H1 (cell line): ENCODE measurements around the gene LYPD6B. TPM values are rescaled to one million over a fixed set of nuclear protein-coding genes. Genes with fewer than 3 reads are reported as not detected.

Experiments
- CTCF ChIA-PET: fragments of 300-600 bp; sonication (Branson Sonifier 250); formaldehyde crosslinking; loops from one replicate; lab custom pipeline; 2021; ENCODE audit not compliant: partially characterized antibody; lab: Charles Lee
- POLR2A ChIA-PET: fragments of 300-600 bp; sonication (Branson Sonifier 250); formaldehyde crosslinking; loops from one replicate; lab custom pipeline; 2021; ENCODE audit warnings: inconsistent platforms; ENCODE audit not compliant: partially characterized antibody; lab: Charles Lee
- DNase-seq, 2 experiments: peaks; one replicate each; pipeline versions ENCODE4 v3.0.0 to v3.0.0-alpha.2; 2010 to 2022; ENCODE audit warnings: low spot score in 2 of 2, low read depth in 1 of 2, mixed read lengths in 1 of 2
- FAIRE-seq: peaks from 2 replicates; lab custom pipeline; 2011; peaks lifted over from hg19 to GRCh38; lab: Jason Lieb, UNC
- H2AFZ ChIP-seq: 2 replicates; pipeline ENCODE4 v1.8.1; 2012; ENCODE audit warnings: low read length, inconsistent platforms
- H2AK5ac ChIP-seq: 2 replicates; pipeline ENCODE4 v1.6.1; 2013; ENCODE audit warnings: low read depth, low read length
- H2BK120ac ChIP-seq: replicated peaks from 2 replicates; pipeline ENCODE3; 2013; ENCODE audit warnings: low read depth, low read length, inconsistent platforms
- H2BK12ac ChIP-seq: 2 replicates; pipeline ENCODE4 v1.6.1; 2013; ENCODE audit warnings: low read depth, low read length
- H2BK15ac ChIP-seq: 2 replicates; pipeline ENCODE4 v1.6.1; 2013; ENCODE audit warnings: low read length
- H2BK20ac ChIP-seq: 2 replicates; pipeline ENCODE4 v1.6.1; 2013; ENCODE audit warnings: low read length
- H2BK5ac ChIP-seq: 2 replicates; pipeline ENCODE4 v1.6.1; 2013; ENCODE audit warnings: low read depth, low read length
- H3K14ac ChIP-seq: 2 replicates; pipeline ENCODE4 v1.6.1; 2013; ENCODE audit warnings: inconsistent platforms; ENCODE audit not compliant: insufficient read length
- H3K18ac ChIP-seq: 2 replicates; pipeline ENCODE4 v1.6.1; 2013; ENCODE audit warnings: low read length; ENCODE audit errors: extremely low read depth
- H3K23ac ChIP-seq: 2 replicates; pipeline ENCODE4 v1.6.1; 2013; ENCODE audit warnings: inconsistent platforms; ENCODE audit not compliant: insufficient read length
- H3K23me2 ChIP-seq: 2 replicates; pipeline ENCODE4 v1.6.1; 2013; ENCODE audit warnings: low read depth, low read length
- H3K27ac ChIP-seq: 2 replicates; pipeline ENCODE4 v1.6.1; 2011; ENCODE audit warnings: low read depth, low read length, inconsistent platforms
- H3K27me3 ChIP-seq, 4 experiments: replicated peaks in 1 of 4; 1 replicate in 1 of 4; 2 replicates in 3 of 4; pipeline versions ENCODE4 v1.6.1 to v1.8.1; 2011 to 2013; ENCODE audit warnings: low read length in 3 of 4, mild to moderate bottlenecking in 3 of 4, inconsistent platforms in 2 of 4, mixed read lengths in 2 of 4, moderate library complexity in 1 of 4; ENCODE audit not compliant: control insufficient read depth in 3 of 4, insufficient read depth in 3 of 4; ENCODE audit errors: extremely low read depth in 1 of 4
- H3K36me3 ChIP-seq, 4 experiments: 2 replicates each; pipeline versions ENCODE4 v1.6.1 to v1.8.1; 2011 to 2013; ENCODE audit warnings: mild to moderate bottlenecking in 4 of 4, low read length in 3 of 4, moderate library complexity in 2 of 4, control low read depth in 1 of 4, inconsistent platforms in 1 of 4; ENCODE audit not compliant: insufficient read depth in 4 of 4, control insufficient read depth in 2 of 4
- H3K4ac ChIP-seq: replicated peaks from 2 replicates; pipeline ENCODE3; 2013; ENCODE audit warnings: low read length, low read depth, mixed read lengths, inconsistent platforms; ENCODE audit not compliant: insufficient read length
- H3K4me1 ChIP-seq, 4 experiments: replicated peaks in 1 of 4; 1 replicate in 1 of 4; 2 replicates in 3 of 4; pipeline versions ENCODE4 v1.6.1 to v1.8.1; 2011 to 2013; ENCODE audit warnings: low read length in 3 of 4, inconsistent platforms in 2 of 4, mixed read lengths in 1 of 4; ENCODE audit not compliant: insufficient read depth in 4 of 4, control insufficient read depth in 3 of 4
- H3K4me2 ChIP-seq, 2 experiments: 2 replicates each; pipeline versions ENCODE4 v1.6.1 to v1.8.1; 2011 to 2013; ENCODE audit warnings: low read depth in 2 of 2, low read length in 2 of 2, control low read depth in 1 of 2, inconsistent platforms in 1 of 2, mild to moderate bottlenecking in 1 of 2; ENCODE audit not compliant: insufficient read depth in 1 of 2
- H3K4me3 ChIP-seq, 4 experiments: fragments of 200-600, 300-600 bp in 1 of 4; sonication (generic), shearing (Covaris generic), sonication (Bioruptor Twin) in 1 of 4; 2 replicates each; pipeline versions ENCODE4 v1.5.1 to v1.8.1; 2011 to 2016; ENCODE audit warnings: low read length in 4 of 4, low read depth in 3 of 4, control low read depth in 2 of 4, inconsistent platforms in 2 of 4, mild to moderate bottlenecking in 2 of 4, mixed read lengths in 1 of 4, moderate library complexity in 1 of 4; ENCODE audit not compliant: insufficient read depth in 2 of 4; ENCODE audit errors: extremely low read depth in 1 of 4
- H3K56ac ChIP-seq: replicated peaks from 2 replicates; pipeline ENCODE3; 2013; ENCODE audit warnings: low read depth, mild to moderate bottlenecking, mixed read lengths, low read length, inconsistent platforms; ENCODE audit not compliant: insufficient read length
- H3K79me1 ChIP-seq: 2 replicates; pipeline ENCODE4 v1.6.1; 2013; ENCODE audit warnings: low read depth, low read length, control low read depth
- H3K79me2 ChIP-seq, 2 experiments: 2 replicates each; pipeline versions ENCODE4 v1.6.1 to v1.8.1; 2012 to 2013; ENCODE audit warnings: low read length in 2 of 2, mild to moderate bottlenecking in 2 of 2, inconsistent platforms in 1 of 2; ENCODE audit not compliant: insufficient read depth in 2 of 2, control insufficient read depth in 1 of 2
- H3K9ac ChIP-seq, 4 experiments: replicated peaks in 1 of 4; 1 replicate in 1 of 4; 2 replicates in 3 of 4; pipeline versions ENCODE4 v1.6.1 to v1.8.1; 2011 to 2013; ENCODE audit warnings: low read depth in 3 of 4, low read length in 3 of 4, control low read depth in 2 of 4, mild to moderate bottlenecking in 2 of 4, moderate library complexity in 2 of 4, inconsistent platforms in 1 of 4; ENCODE audit errors: extremely low read depth in 1 of 4
- H3K9me3 ChIP-seq, 2 experiments: 2 replicates each; pipeline versions ENCODE4 v1.6.1 to v1.8.1; 2012 to 2013; ENCODE audit warnings: mild to moderate bottlenecking in 2 of 2, moderate library complexity in 2 of 2, control low read depth in 1 of 2, inconsistent platforms in 1 of 2, low read depth in 1 of 2, low read length in 1 of 2, mixed read lengths in 1 of 2; ENCODE audit not compliant: insufficient read depth in 2 of 2
- H4K20me1 ChIP-seq, 2 experiments: replicated peaks in 1 of 2; 2 replicates each; pipeline versions ENCODE3 to v1.8.1; 2011 to 2013; ENCODE audit warnings: inconsistent platforms in 2 of 2, low read length in 2 of 2, mild to moderate bottlenecking in 1 of 2; ENCODE audit not compliant: insufficient read depth in 2 of 2, control insufficient read depth in 1 of 2
- H4K5ac ChIP-seq: 2 replicates; pipeline ENCODE4 v1.6.1; 2013; ENCODE audit warnings: low read length, low read depth, mixed read lengths, inconsistent platforms; ENCODE audit not compliant: insufficient read length
- H4K8ac ChIP-seq: 2 replicates; pipeline ENCODE4 v1.8.0; 2013; ENCODE audit warnings: mild to moderate bottlenecking, moderate library complexity, low read length, inconsistent platforms; ENCODE audit not compliant: insufficient read depth; ENCODE audit errors: extremely low read depth
- H4K91ac ChIP-seq: replicated peaks from 2 replicates; pipeline ENCODE3; 2013; ENCODE audit warnings: low read length, mixed read lengths, inconsistent platforms; ENCODE audit not compliant: insufficient read length
- ASH2L ChIP-seq: fragments of 200-600, 300-600 bp; sonication (generic); IDR thresholded peaks from one replicate; pipeline ENCODE4 v1.7.1; 2017; ENCODE audit warnings: low read length
- ATF3 ChIP-seq: IDR thresholded peaks from 2 replicates; pipeline ENCODE4 v1.6.1; 2011; ENCODE audit warnings: low read depth, mild to moderate bottlenecking, low read length; ENCODE audit not compliant: insufficient read depth
- EGR1 ChIP-seq: IDR thresholded peaks from 2 replicates; pipeline ENCODE4 v1.6.1; 2011; ENCODE audit warnings: low read depth, low read length, borderline replicate concordance
- HDAC2 ChIP-seq, 2 experiments: fragments of 300-600 bp in 1 of 2; sonication (generic) in 1 of 2; IDR thresholded peaks; 2 replicates each; pipeline ENCODE4 v1.6.1; 2011 to 2012; ENCODE audit warnings: low read depth in 2 of 2, low read length in 2 of 2, mild to moderate bottlenecking in 2 of 2, moderate library complexity in 2 of 2, borderline replicate concordance in 1 of 2, inconsistent platforms in 1 of 2
- JUND ChIP-seq: IDR thresholded peaks from 2 replicates; pipeline ENCODE4 v1.6.1; 2011; ENCODE audit warnings: mild to moderate bottlenecking, improper control_type of control experiment, low read length
- KDM1A ChIP-seq: fragments of 200-600, 300-600 bp; sonication (generic); IDR thresholded peaks from 2 replicates; pipeline ENCODE4 v1.7.1; 2016; ENCODE audit warnings: mild to moderate bottlenecking, low read length, borderline replicate concordance
- MAFK ChIP-seq: IDR thresholded peaks from 2 replicates; pipeline ENCODE4 v1.6.1; 2012; ENCODE audit warnings: low read depth, mild to moderate bottlenecking, improper control_type of control experiment, low read length
- POLR2A ChIP-seq, 2 experiments: IDR thresholded peaks; 1 replicate in 1 of 2; 2 replicates in 1 of 2; pipeline ENCODE4 v1.6.1; 2011; ENCODE audit warnings: low read depth in 2 of 2, low read length in 2 of 2, mild to moderate bottlenecking in 2 of 2; ENCODE audit errors: control extremely low read depth in 1 of 2
- RFX5 ChIP-seq: IDR thresholded peaks from 2 replicates; pipeline ENCODE4 v1.6.1; 2011; ENCODE audit warnings: low read depth, low read length, improper control_type of control experiment, borderline replicate concordance
- SRF ChIP-seq: IDR thresholded peaks from 2 replicates; pipeline ENCODE4 v1.6.1; 2011; ENCODE audit warnings: mild to moderate bottlenecking, low read depth, low read length, moderate library complexity
- TAF1 ChIP-seq: IDR thresholded peaks from 2 replicates; pipeline ENCODE4 v1.6.1; 2011; ENCODE audit warnings: mild to moderate bottlenecking, low read depth, low read length
- TBP ChIP-seq: IDR thresholded peaks from 2 replicates; pipeline ENCODE4 v1.6.1; 2011; ENCODE audit warnings: low read depth, low read length, improper control_type of control experiment
- WGBS, 2 experiments: shearing (Covaris generic) in 1 of 2; methylation state at CpG; one replicate each; pipeline versions ENCODE4 v1.1.6 to v1.1.7; 2013 to 2015; ENCODE audit warnings: low lambda C conversion rate in 2 of 2, mixed read lengths in 2 of 2, inconsistent platforms in 1 of 2, low coverage in 1 of 2, missing lambda C conversion rate in 1 of 2; ENCODE audit not compliant: insufficient replicate concordance in 2 of 2, insufficient coverage in 1 of 2, insufficient read length in 1 of 2; ENCODE audit errors: extremely low coverage in 1 of 2, missing lambda C conversion rate in 1 of 2; 5-methylcytosine and 5-hydroxymethylcytosine counted together
- polyA plus RNA-seq, 7 experiments: library from polyadenylated mRNA; depleted of rRNA in 3 of 7; stranded (reverse) in 5 of 7; unstranded in 2 of 7; fragments of >200 nt in 5 of 7; fragments of 200-250 nt in 2 of 7; gene quantifications; 1 replicate in 5 of 7; 2 replicates in 1 of 7; 4 replicates in 1 of 7; pipeline versions ENCODE4 v1.2.1 to v1.2.3, GENCODE V29; 2011 to 2013; ENCODE audit warnings: missing spikeins in 2 of 7, mixed read lengths in 2 of 7
- total RNA-seq: library from RNA; stranded (reverse); fragmentation: NEBNext Ultra II Directional; extraction: Animal tissue kit (Norgen Biotek cat#: 25700); gene quantifications from 2 replicates; pipeline ENCODE4 v1.2.1, GENCODE V29; 2021

Gene LYPD6B
- total and polyA plus RNA-seq, 2 of the 8 experiments (the other 6 are each of a cell fraction or from before 2014, with no cell fraction given), result 2.2 to 3.5 TPM

- Histone ChIP-seq H3K79me1 (no peaks in the 10 kb centered on the region), H4K8ac (no peak overlapping the region), H3K56ac (no peak overlapping the region), H2BK15ac (no peak overlapping the region), H3K4me1 (peaks cover 0 to 9% (median 0%) of the 10 kb centered on the region in 4 experiments; a peak in 2 of 7 replicates), H2AFZ (no peak overlapping the region), H4K91ac (no peak overlapping the region), H3K9me3 (no peaks in the 10 kb centered on the region), H4K5ac (no peak overlapping the region), H3K23ac (no peak overlapping the region), H3K18ac (no peak overlapping the region), H3K4me3 (no peak overlapping the region), H2AK5ac (no peak overlapping the region), H3K4ac (no peak overlapping the region), H3K4me2 (no peak overlapping the region), H2BK120ac (no peak overlapping the region), H2BK5ac (no peak overlapping the region), H3K27ac (no peak overlapping the region), H3K9ac (no peak overlapping the region), H3K36me3 (no peaks in the 10 kb centered on the region), H3K14ac (no peak overlapping the region), H3K79me2 (no peaks in the 10 kb centered on the region), H3K27me3 (no peaks in the 10 kb centered on the region), H2BK12ac (no peak overlapping the region), H3K23me2 (no peaks in the 10 kb centered on the region), H4K20me1 (no peaks in the 10 kb centered on the region), H2BK20ac (no peak overlapping the region)
- ChIA-PET POLR2A (no interaction called here), CTCF (interaction anchor here (0.7 to 1.6 kb wide), 2 partner anchors 118 to 143 kb away, joined by 3 to 7 read pairs; no protein-coding TSS in a partner anchor)
- WGBS, 2 experiments, result 93% methylated on average over 1 of the region's 1 CpG; no CpG with 5 or more reads in 1 of the 2 experiments
- FAIRE-seq (no peak), DNase-seq (no peak)
- no peak for TF ChIP-seq HDAC2 (IDR thresholded peaks at IDR 0.05; ENCODE audit: borderline replicate concordance in 1 of 2, low read depth in 2 of 2, low read length in 2 of 2)
- TF ChIP-seq KDM1A, result no peak
- no peak for TF ChIP-seq SRF
- no peak for TF ChIP-seq JUND
- no peak for TF ChIP-seq RFX5
- TF ChIP-seq EGR1, result no peak
- TF ChIP-seq TAF1, result no peak
- TF ChIP-seq ATF3, result no peak
- no peak for TF ChIP-seq ASH2L
- TF ChIP-seq POLR2A (IDR thresholded peaks at IDR 0.05; ENCODE audit: control extremely low read depth in 1 of 2, low read depth in 2 of 2, low read length in 2 of 2), result no peak
- TF ChIP-seq TBP, result no peak
- TF ChIP-seq MAFK, result no peak
Measured at GRCh38 chr2:149158957-149159356, 120.5 kb downstream of the LYPD6B start.
